ENCODE results near the gene RAB3A. TPM values are rescaled to one million over a fixed set of nuclear protein-coding genes. Genes with fewer than 3 reads are reported as not detected.
"Not testable (repeated sequence)": the region's sequence is repeated elsewhere in the genome, so short reads cannot be mapped to it uniquely, and the experiment has no call there.

RAB3A gene
- total and polyA plus RNA-seq, 8 donors = 0.87 to 2.2 (median 2.0) TPM; not detected in 1

GRCh38 chr19:18161636-18162002 is 42.2 kb downstream of the RAB3A start:
- intact Hi-C loops (cut with DNase I; ENCODE audit: low total_unique reads) = loop anchor here (10.0 kb wide), 1 partner anchor 47 kb away; no protein-coding TSS in a partner anchor
- Histone ChIP-seq H3K4me3 (peak overlapping the region; percentile 42 to 51 (median 48)), H3K9me3 (no peaks in the 10 kb centered on the region), H3K27ac (peak overlapping the region in 4 of 5 donors; percentile 7 to 91 (median 62)), H3K27me3 (no peaks in the 10 kb centered on the region), H3K36me3 (peaks cover 35 to 50% (median 49%) of the 10 kb centered on the region in 4 donors), H3K4me1 (peaks cover 30 to 43% (median 38%) of the 10 kb centered on the region in 4 donors)
- 59 to 66% (median 61%) methylated on average over 19 of the region's 19 CpGs for WGBS, 5 donors
- no peak for DNase-seq
- no peak for TF ChIP-seq POLR2AphosphoS5 (IDR thresholded peaks at IDR 0.05)
- TF ChIP-seq CTCF (IDR thresholded peaks at IDR 0.05) = peak in 1 of 7 experiments; percentile 4

DNA sequence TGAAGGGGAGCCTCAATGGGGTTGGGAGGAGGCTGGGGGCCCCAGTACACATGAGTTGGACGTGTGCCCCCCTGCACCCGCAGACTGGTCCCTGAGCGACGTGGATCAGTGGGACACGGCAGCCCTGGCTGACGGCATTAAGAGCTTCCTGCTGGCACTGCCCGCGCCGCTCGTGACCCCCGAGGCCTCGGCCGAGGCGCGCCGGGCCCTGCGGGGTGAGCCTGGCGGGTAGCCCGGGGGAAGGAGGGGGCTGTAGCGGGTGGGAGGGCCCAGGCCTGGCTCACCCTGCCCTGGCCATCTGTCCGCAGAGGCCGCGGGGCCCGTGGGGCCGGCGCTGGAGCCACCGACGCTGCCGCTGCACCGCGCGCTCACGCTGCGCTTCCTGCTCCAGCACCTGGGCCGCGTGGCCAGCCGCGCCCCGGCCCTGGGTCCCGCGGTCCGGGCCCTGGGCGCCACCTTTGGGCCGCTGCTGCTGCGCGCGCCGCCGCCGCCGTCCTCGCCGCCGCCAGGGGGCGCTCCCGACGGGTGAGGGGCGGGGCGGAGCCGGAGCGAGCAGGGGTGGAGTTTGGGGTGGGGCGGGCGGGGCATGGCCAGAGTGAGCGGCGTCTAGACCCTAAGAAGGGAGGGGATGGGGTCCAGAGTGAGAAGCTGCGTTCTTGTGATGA is 42.7 kb downstream of the RAB3A start:
- no peaks in the 10 kb centered on the region for H3K9me3 ChIP-seq
- DNase-seq = peak; percentile 87 to 89
- peak overlapping the region; percentile 42 to 51 (median 48) for H3K4me3 ChIP-seq
- no peak for TF ChIP-seq EP300 (IDR thresholded peaks at IDR 0.05)
- peak in 2 of 3 donors; percentile 2 to 21 for TF ChIP-seq POLR2AphosphoS5 (IDR thresholded peaks at IDR 0.05)
- peak in 3 of 7 experiments; percentile 48 to 98 (median 58) for TF ChIP-seq CTCF (IDR thresholded peaks at IDR 0.05)
- no peak for TF ChIP-seq POLR2A (IDR thresholded peaks at IDR 0.05)
- 0 to 4% (median 1%) methylated on average over 3 to 66 of the region's 66 CpGs for WGBS, 5 donors
- H3K27me3 ChIP-seq = no peaks in the 10 kb centered on the region
- H3K36me3 ChIP-seq = peaks cover 30 to 49% (median 44%) of the 10 kb centered on the region in 4 donors
- peaks cover 35 to 48% (median 43%) of the 10 kb centered on the region in 4 donors for H3K4me1 ChIP-seq
- intact Hi-C loops (cut with DNase I; ENCODE audit: low total_unique reads) = loop anchor here (10.0 kb wide), 1 partner anchor 46 kb away; no protein-coding TSS in a partner anchor
- H3K27ac ChIP-seq = peak overlapping the region; percentile 77 to 91 (median 81)

DNA sequence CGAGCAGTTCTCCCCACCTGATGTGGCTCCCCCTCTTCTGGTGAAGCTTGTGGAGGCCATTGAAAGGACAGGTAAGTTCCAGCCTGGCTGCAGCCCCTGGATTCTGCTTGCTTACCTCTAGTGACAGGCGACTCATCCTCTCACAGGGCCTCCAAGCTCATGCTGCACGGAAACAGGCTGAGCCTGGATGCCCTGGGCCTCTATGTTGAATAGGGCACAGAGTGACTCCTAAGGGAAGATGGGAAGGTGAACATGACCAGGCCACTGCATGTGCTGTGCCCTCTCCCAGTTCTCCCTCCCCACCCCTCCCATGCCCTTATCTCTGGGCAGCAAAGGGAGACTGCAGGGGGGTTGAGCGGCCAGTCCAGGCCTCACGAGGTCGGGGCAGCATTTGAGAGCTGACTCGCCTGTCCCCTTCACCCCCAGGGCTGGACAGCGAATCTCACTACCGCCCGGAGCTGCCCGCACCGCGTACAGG is 43.3 kb downstream of the RAB3A start:
- no peaks in the 10 kb centered on the region for H3K9me3 ChIP-seq
- 39 to 54% (median 46%) methylated on average over 7 to 13 of the region's 13 CpGs for WGBS, 5 donors
- intact Hi-C loops (cut with DNase I; ENCODE audit: low total_unique reads) = loop anchor here (10.0 kb wide), 1 partner anchor 46 kb away; no protein-coding TSS in a partner anchor
- H3K4me1 ChIP-seq = peaks cover 41 to 53% (median 49%) of the 10 kb centered on the region in 4 donors
- TF ChIP-seq EP300 (IDR thresholded peaks at IDR 0.05) (no peak), CTCF (IDR thresholded peaks at IDR 0.05) (no peak), POLR2AphosphoS5 (IDR thresholded peaks at IDR 0.05) (no peak), POLR2A (IDR thresholded peaks at IDR 0.05) (no peak)
- peak overlapping the region; percentile 42 to 51 (median 48) for H3K4me3 ChIP-seq
- H3K27ac ChIP-seq = peak overlapping the region; percentile 77 to 91 (median 81)
- H3K27me3 ChIP-seq = no peaks in the 10 kb centered on the region
- H3K36me3 ChIP-seq = peaks cover 24 to 49% (median 41%) of the 10 kb centered on the region in 4 donors
- no peak for DNase-seq

- WGBS, 5 donors = 91 to 94% (median 92%) methylated on average over 8 to 10 of the region's 10 CpGs
- H3K27me3 ChIP-seq = no peaks in the 10 kb centered on the region
- H3K27ac ChIP-seq = peak overlapping the region in 2 of 5 donors; percentile 77 to 84
- intact Hi-C loops (cut with DNase I; ENCODE audit: low total_unique reads) = loop anchor here (10.0 kb wide), 1 partner anchor 45 kb away; no protein-coding TSS in a partner anchor
- peaks cover 20 to 43% (median 35%) of the 10 kb centered on the region in 4 donors for H3K36me3 ChIP-seq
- TF ChIP-seq POLR2AphosphoS5 (IDR thresholded peaks at IDR 0.05) = no peak
- TF ChIP-seq EP300 (IDR thresholded peaks at IDR 0.05) = no peak
- no peak for TF ChIP-seq CTCF (IDR thresholded peaks at IDR 0.05)
- TF ChIP-seq POLR2A (IDR thresholded peaks at IDR 0.05) = no peak
- peaks cover 45 to 60% (median 55%) of the 10 kb centered on the region in 4 donors for H3K4me1 ChIP-seq
- H3K4me3 ChIP-seq = no peak overlapping the region
- no peak for DNase-seq
- no peaks in the 10 kb centered on the region for H3K9me3 ChIP-seq
These were observed 44.0 kb downstream of the RAB3A start for GRCh38 chr19:18159810-18160209.

DNA sequence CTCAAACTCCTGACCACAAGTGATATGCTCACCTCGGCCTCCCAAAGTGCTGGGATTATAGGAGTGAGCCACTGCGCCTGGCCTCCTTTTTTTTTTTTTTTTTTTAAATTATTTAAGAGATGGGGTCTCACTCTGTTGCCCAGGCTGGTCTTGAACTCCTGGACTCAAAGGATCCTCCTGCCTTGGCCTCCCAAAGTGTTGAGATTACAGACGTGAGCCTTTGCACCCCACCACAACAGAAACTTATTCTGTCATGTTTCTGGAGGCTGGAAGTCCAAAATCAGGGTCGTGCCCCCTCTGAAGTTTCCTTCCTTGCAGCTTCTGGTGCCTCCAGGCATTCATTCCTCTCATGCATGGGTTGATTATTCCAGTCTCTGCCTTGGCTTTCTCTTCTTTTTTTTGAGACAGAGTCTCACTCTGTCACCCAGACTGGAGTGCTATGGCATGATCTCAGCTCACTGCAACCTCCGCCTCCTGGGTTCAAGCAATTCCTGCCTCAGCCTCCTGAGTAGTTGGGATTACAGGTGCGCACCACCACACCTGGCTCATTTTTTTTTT is 44.7 kb downstream of the RAB3A start:
- H3K27ac ChIP-seq; intact Hi-C loops (cut with DNase I; ENCODE audit: low total_unique reads); H3K9me3 ChIP-seq; H3K27me3 ChIP-seq; H3K4me3 ChIP-seq: not testable (repeated sequence)
- DNase-seq = peak in 1 of 2 donors; percentile 3
- Histone ChIP-seq H3K4me1 (peaks cover 49 to 66% (median 62%) of the 10 kb centered on the region in 4 donors), H3K36me3 (peaks cover 18 to 36% (median 28%) of the 10 kb centered on the region in 4 donors)
- WGBS, 5 donors = 87 to 95% (median 89%) methylated on average over 6 of the region's 6 CpGs

All from stomach (tissue), 9 donors.